Parathyroid adenoma (tissue), 2 donors: ENCODE results near the gene ARHGEF4.

Source experiments
- H2AFZ ChIP-seq: fragments of 300-600 bp; sonication (generic); one replicate; pipeline ENCODE4 v1.7.0; 2017; ENCODE audit warnings: antibody characterized with exemption, mild to moderate bottlenecking
- H3K27ac ChIP-seq: fragments of 300-600 bp; sonication (generic); one replicate; pipeline ENCODE4 v1.7.0; 2017
- H3K27me3 ChIP-seq: fragments of 300-600 bp; sonication (generic); one replicate; pipeline ENCODE4 v1.7.0; 2017; ENCODE audit warnings: low read length; ENCODE audit not compliant: control insufficient read depth, insufficient read depth
- H3K36me3 ChIP-seq: fragments of 300-600 bp; sonication (generic); one replicate; pipeline ENCODE4 v1.7.0; 2017; ENCODE audit warnings: low read length; ENCODE audit not compliant: control insufficient read depth, insufficient read depth
- H3K4me1 ChIP-seq: fragments of 300-600 bp; sonication (generic); one replicate; pipeline ENCODE4 v1.7.0; 2017; ENCODE audit warnings: control low read depth
- H3K4me2 ChIP-seq: fragments of 300-600 bp; sonication (generic); one replicate; pipeline ENCODE4 v1.7.0; 2017; ENCODE audit warnings: low read length
- H3K4me3 ChIP-seq: fragments of 300-600 bp; sonication (generic); one replicate; pipeline ENCODE4 v1.7.0; 2017; ENCODE audit warnings: low read depth, low read length
- H3K79me2 ChIP-seq: fragments of 300-600 bp; sonication (generic); one replicate; pipeline ENCODE4 v1.7.0; 2017; ENCODE audit warnings: control low read depth
- H3K9ac ChIP-seq: fragments of 300-600 bp; sonication (generic); one replicate; pipeline ENCODE4 v1.7.0; 2017; ENCODE audit warnings: mild to moderate bottlenecking
- H3K9me3 ChIP-seq: fragments of 300-600 bp; sonication (generic); one replicate; pipeline ENCODE4 v1.7.0; 2017; ENCODE audit warnings: low read length; ENCODE audit not compliant: control insufficient read depth
- TF ChIP-seq, protein P1 (sequence below): fragments of 300-600 bp; sonication (generic); IDR thresholded peaks from one replicate; pipeline ENCODE4 v1.7.0; 2017; ENCODE audit warnings: antibody characterized with exemption, mild to moderate bottlenecking
- donor health status: primary hyperparathyroidism.

The ARHGEF4 gene

GRCh38 chr2:131093006-131093695, 256.4 kb downstream of the ARHGEF4 start, which contains the start of gene FAM168B:
FAM168B (minus strand) TSS chr2:131093460; CDS start chr2:131082646, 10,814 bp downstream.
- Histone ChIP-seq H3K9ac (peak within 1 kb of the TSS; percentile 79), H3K4me3 (peak within 1 kb of the TSS; percentile 82), H3K27ac (peak within 1 kb of the TSS; percentile 91), H3K4me2 (peak within 1 kb of the TSS; percentile 58), H3K4me1 (peaks cover 2% of the 10 kb centered on the region), H3K27me3 (no peaks in the 10 kb centered on the region), H3K79me2 (peaks cover 31% of the 10 kb centered on the region), H2AFZ (peak within 1 kb of the TSS; percentile 97), H3K36me3 (no peaks in the 10 kb centered on the region), H3K9me3 (no peaks in the 10 kb centered on the region)
- TF ChIP-seq, protein P1, sequence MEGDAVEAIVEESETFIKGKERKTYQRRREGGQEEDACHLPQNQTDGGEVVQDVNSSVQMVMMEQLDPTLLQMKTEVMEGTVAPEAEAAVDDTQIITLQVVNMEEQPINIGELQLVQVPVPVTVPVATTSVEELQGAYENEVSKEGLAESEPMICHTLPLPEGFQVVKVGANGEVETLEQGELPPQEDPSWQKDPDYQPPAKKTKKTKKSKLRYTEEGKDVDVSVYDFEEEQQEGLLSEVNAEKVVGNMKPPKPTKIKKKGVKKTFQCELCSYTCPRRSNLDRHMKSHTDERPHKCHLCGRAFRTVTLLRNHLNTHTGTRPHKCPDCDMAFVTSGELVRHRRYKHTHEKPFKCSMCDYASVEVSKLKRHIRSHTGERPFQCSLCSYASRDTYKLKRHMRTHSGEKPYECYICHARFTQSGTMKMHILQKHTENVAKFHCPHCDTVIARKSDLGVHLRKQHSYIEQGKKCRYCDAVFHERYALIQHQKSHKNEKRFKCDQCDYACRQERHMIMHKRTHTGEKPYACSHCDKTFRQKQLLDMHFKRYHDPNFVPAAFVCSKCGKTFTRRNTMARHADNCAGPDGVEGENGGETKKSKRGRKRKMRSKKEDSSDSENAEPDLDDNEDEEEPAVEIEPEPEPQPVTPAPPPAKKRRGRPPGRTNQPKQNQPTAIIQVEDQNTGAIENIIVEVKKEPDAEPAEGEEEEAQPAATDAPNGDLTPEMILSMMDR = no peak

- TF ChIP-seq, protein P1 = no peak
- H3K27me3 ChIP-seq = no peaks in the 10 kb centered on the region
- peak overlapping the region; percentile 58 for H3K4me2 ChIP-seq
- H3K9ac ChIP-seq = peak overlapping the region; percentile 9
- H3K4me3 ChIP-seq = peak overlapping the region; percentile 82
- H3K36me3 ChIP-seq = no peaks in the 10 kb centered on the region
- H3K79me2 ChIP-seq = peaks cover 27% of the 10 kb centered on the region
- H3K27ac ChIP-seq = peak overlapping the region; percentile 91
- peak overlapping the region; percentile 97 for H2AFZ ChIP-seq
- H3K4me1 ChIP-seq = peaks cover 2% of the 10 kb centered on the region
- H3K9me3 ChIP-seq = no peaks in the 10 kb centered on the region
These were observed 257.2 kb downstream of the ARHGEF4 start for GRCh38 chr2:131093696-131094462.

- Histone ChIP-seq H3K4me1 (peaks cover 2% of the 10 kb centered on the region), H3K4me3 (no peak overlapping the region), H3K4me2 (no peak overlapping the region), H3K27ac (no peak overlapping the region), H3K9ac (no peak overlapping the region), H3K9me3 (no peaks in the 10 kb centered on the region), H3K27me3 (no peaks in the 10 kb centered on the region), H3K36me3 (no peaks in the 10 kb centered on the region), H2AFZ (peak overlapping the region; percentile 97), H3K79me2 (peaks cover 21% of the 10 kb centered on the region)
- TF ChIP-seq, protein P1 = no peak
These were observed 258.0 kb downstream of the ARHGEF4 start for GRCh38 chr2:131094463-131095281.
